Testis (tissue), 3 donors: Measurements from ENCODE around the gene ZAP70. TPM values are rescaled to one million over a fixed set of nuclear protein-coding genes. Genes with fewer than 3 reads are reported as not detected.

ENCODE experiments used
- DNase-seq: peaks from one replicate; pipeline ENCODE4 v3.0.0-alpha.2; 2019
- H3K27ac ChIP-seq, 2 donors: fragments of 200-600 bp; sonication (generic); one replicate each; pipeline ENCODE4 v1.5.1; 2019
- H3K27me3 ChIP-seq: fragments of 200-600 bp; sonication (generic); one replicate; pipeline ENCODE4 v1.5.1; 2019
- H3K36me3 ChIP-seq: fragments of 200-600 bp; sonication (generic); one replicate; pipeline ENCODE4 v1.5.1; 2017; ENCODE audit warnings: low read depth; ENCODE audit errors: missing control alignments
- H3K4me1 ChIP-seq: fragments of 200-600 bp; sonication (generic); one replicate; pipeline ENCODE4 v1.5.1; 2019
- H3K4me3 ChIP-seq, 2 donors: fragments of 200-600 bp; sonication (generic); one replicate each; pipeline ENCODE4 v1.5.1; 2017 to 2019
- H3K9me3 ChIP-seq: fragments of 200-600 bp; sonication (generic); one replicate; pipeline ENCODE4 v1.5.1; 2017
- POLR2A ChIP-seq: fragments of 450-650 bp; IDR thresholded peaks from one replicate; pipeline ENCODE4 v1.6.1; 2017; ENCODE audit warnings: antibody characterized with exemption, mild to moderate bottlenecking, moderate library complexity
- WGBS, 2 donors: methylation state at CpG; one replicate each; pipeline ENCODE4 v1.1.5; 2018; 5-methylcytosine and 5-hydroxymethylcytosine counted together
- intact Hi-C: fragments of 100-400 bp; cut with DNase I; formaldehyde crosslinking; loops from one replicate; pipeline ENCODE4 v1.15.1; 2023; ENCODE audit warnings: low total_unique reads
- polyA plus RNA-seq: library from polyadenylated mRNA; stranded (reverse); fragments of 350-450 nt; fragmentation: Illumina TruSeq; extraction: RNeasy Lipid Tissue Mini Kit (QIAGEN cat#74804); gene quantifications from one replicate; pipeline ENCODE4 v1.2.3, GENCODE V29; 2014; ENCODE audit warnings: low read depth, low replicate concordance; ENCODE audit not compliant: insufficient read depth
- total RNA-seq, 2 donors: library from RNA; depleted of rRNA; stranded (reverse); fragments of >200 nt; gene quantifications; one replicate each; pipeline ENCODE4 v1.2.3, GENCODE V29; 2016
- TF ChIP-seq, protein P1 (sequence below), 3 experiments: fragments of 450-650 bp in 2 of 3; fragments of 200-600 bp in 1 of 3; sonication (generic) in 1 of 3; IDR thresholded peaks; one replicate each; pipeline ENCODE4 v1.5.1; 2016 to 2019; ENCODE audit warnings: antibody characterized with exemption in 3 of 3, mild to moderate bottlenecking in 2 of 3, moderate library complexity in 1 of 3

The ZAP70 gene
- total and polyA plus RNA-seq, 3 donors from 2014 or later = 5.5 to 6.5 (median 6.4) TPM

GRCh38 chr2:97697252-97698235, 15.8 kb upstream of the ZAP70 start:
- H3K36me3 ChIP-seq = no peaks in the 10 kb centered on the region
- no peaks in the 10 kb centered on the region for H3K27me3 ChIP-seq
- intact Hi-C loops = loop anchor here (10.0 kb wide), 1 partner anchor 1633 kb away; no protein-coding TSS in a partner anchor
- H3K27ac ChIP-seq = no peak overlapping the region
- no peak overlapping the region for H3K4me3 ChIP-seq
- TF ChIP-seq POLR2A = no peak
- TF ChIP-seq, protein P1, sequence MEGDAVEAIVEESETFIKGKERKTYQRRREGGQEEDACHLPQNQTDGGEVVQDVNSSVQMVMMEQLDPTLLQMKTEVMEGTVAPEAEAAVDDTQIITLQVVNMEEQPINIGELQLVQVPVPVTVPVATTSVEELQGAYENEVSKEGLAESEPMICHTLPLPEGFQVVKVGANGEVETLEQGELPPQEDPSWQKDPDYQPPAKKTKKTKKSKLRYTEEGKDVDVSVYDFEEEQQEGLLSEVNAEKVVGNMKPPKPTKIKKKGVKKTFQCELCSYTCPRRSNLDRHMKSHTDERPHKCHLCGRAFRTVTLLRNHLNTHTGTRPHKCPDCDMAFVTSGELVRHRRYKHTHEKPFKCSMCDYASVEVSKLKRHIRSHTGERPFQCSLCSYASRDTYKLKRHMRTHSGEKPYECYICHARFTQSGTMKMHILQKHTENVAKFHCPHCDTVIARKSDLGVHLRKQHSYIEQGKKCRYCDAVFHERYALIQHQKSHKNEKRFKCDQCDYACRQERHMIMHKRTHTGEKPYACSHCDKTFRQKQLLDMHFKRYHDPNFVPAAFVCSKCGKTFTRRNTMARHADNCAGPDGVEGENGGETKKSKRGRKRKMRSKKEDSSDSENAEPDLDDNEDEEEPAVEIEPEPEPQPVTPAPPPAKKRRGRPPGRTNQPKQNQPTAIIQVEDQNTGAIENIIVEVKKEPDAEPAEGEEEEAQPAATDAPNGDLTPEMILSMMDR (IDR thresholded peaks at IDR 0.05) = peak; percentile 98
- H3K9me3 ChIP-seq = no peaks in the 10 kb centered on the region
- WGBS, 2 donors = 26 to 30% methylated on average over 14 of the region's 14 CpGs
- H3K4me1 ChIP-seq = no peaks in the 10 kb centered on the region
- peak; percentile 96 for DNase-seq

DNA sequence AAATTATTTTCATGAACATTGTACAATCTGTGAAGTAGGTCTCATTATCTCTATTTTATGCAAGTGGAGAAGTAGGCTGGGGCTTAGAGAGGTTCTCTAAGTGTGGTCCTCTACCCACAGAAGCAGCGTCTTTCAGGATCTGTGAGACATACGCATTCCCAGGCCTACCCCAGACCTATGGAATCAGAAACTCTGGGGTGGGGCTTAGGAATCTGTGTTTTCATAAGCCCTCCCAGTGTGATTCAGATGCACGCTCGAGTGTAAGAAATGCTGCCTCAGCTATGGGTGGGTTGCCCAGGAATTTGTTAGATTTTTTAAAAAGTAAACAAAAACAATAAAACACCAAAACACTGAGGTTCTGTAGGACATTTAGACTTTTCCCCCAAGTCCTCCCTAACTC, 14.8 kb upstream of the ZAP70 start:
- Histone ChIP-seq H3K27ac (no peak overlapping the region), H3K27me3 (no peaks in the 10 kb centered on the region), H3K36me3 (no peaks in the 10 kb centered on the region), H3K4me3 (no peak overlapping the region), H3K4me1 (no peaks in the 10 kb centered on the region), H3K9me3 (no peaks in the 10 kb centered on the region)
- no peak for TF ChIP-seq POLR2A
- TF ChIP-seq, protein P1 (IDR thresholded peaks at IDR 0.05) = no peak
- intact Hi-C loops = loop anchor here (10.0 kb wide), 1 partner anchor 1634 kb away; no protein-coding TSS in a partner anchor
- 78 to 87% methylated on average over 4 of the region's 4 CpGs for WGBS, 2 donors
- no peak for DNase-seq

GRCh38 chr2:97699765-97700444, 13.5 kb upstream of the ZAP70 start:
- Histone ChIP-seq H3K4me3 (no peak overlapping the region), H3K9me3 (no peaks in the 10 kb centered on the region), H3K27ac (no peak overlapping the region), H3K4me1 (no peaks in the 10 kb centered on the region), H3K36me3 (no peaks in the 10 kb centered on the region), H3K27me3 (no peaks in the 10 kb centered on the region)
- TF ChIP-seq, protein P1 (IDR thresholded peaks at IDR 0.05) = peak in 2 of 3 experiments; percentile 52 to 63
- no peak for TF ChIP-seq POLR2A
- intact Hi-C loops = loop anchor here (10.0 kb wide), 1 partner anchor 1635 kb away; no protein-coding TSS in a partner anchor
- 69 to 71% methylated on average over 11 of the region's 11 CpGs for WGBS, 2 donors
- peak; percentile 73 for DNase-seq

DNA sequence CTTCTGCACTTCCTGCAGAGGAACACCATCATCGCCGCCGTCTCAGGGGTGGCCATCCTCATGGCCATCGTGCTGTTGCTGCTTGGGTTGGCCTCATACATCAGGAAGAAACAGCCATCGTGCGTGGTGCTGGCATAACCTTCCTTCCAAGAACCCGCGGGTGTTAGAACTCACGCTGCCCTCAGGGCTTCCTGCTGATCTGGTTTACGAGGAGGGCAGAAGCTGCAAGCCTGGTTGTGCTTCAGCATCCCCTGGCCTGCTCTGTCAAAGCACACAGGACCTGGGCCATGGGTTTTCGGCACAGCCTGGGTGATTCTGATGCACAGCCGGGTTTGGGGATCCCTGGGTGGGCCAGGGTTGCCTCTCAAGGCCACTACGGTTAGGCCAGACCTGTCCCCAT, 12.2 kb upstream of the ZAP70 start:
- H3K4me3 ChIP-seq = no peak overlapping the region
- 82 to 83% methylated on average over 10 to 13 of the region's 13 CpGs for WGBS, 2 donors
- intact Hi-C loops = no loop called here
- no peaks in the 10 kb centered on the region for H3K9me3 ChIP-seq
- no peaks in the 10 kb centered on the region for H3K36me3 ChIP-seq
- no peaks in the 10 kb centered on the region for H3K4me1 ChIP-seq
- TF ChIP-seq, protein P1 (IDR thresholded peaks at IDR 0.05) = no peak
- TF ChIP-seq POLR2A = no peak
- H3K27me3 ChIP-seq = no peaks in the 10 kb centered on the region
- H3K27ac ChIP-seq = no peak overlapping the region
- DNase-seq = no peak
